GM19452 (cell line): ENCODE data around the gene ANO1.

Experiments
- ATAC-seq: cut with Tn5 transposase; IDR thresholded peaks from one replicate; pipeline ENCODE4 v1.9.1; 2021; ENCODE audit not compliant: unreplicated experiment

Gene ANO1

GRCh38 chr11:70233511-70233934 lies 155.4 kb downstream of the ANO1 start:
- ATAC-seq = no peak

- ATAC-seq = no peak
Measured at GRCh38 chr11:70233962-70234361, 155.8 kb downstream of the ANO1 start.
